Keratinocyte (primary cell): ENCODE data around the gene MIB1. TPM values are rescaled to one million over a fixed set of nuclear protein-coding genes. Genes with fewer than 3 reads are reported as not detected.

Experiments
- DNase-seq: peaks from one replicate; pipeline ENCODE4 v3.0.0-alpha.2; 2011; ENCODE audit warnings: low read depth, missing footprints, low spot score
- FAIRE-seq: peaks from 2 replicates; lab custom pipeline; 2011; peaks lifted over from hg19 to GRCh38; lab: Jason Lieb, UNC
- H2AFZ ChIP-seq: 2 replicates; pipeline ENCODE4 v1.6.0; 2012; ENCODE audit warnings: low read length, control low read depth, inconsistent platforms; ENCODE audit not compliant: control insufficient read depth
- H3K27ac ChIP-seq: 2 replicates; pipeline ENCODE4 v1.5.1; 2011; ENCODE audit warnings: low read length; ENCODE audit not compliant: control insufficient read depth, insufficient read depth
- H3K27me3 ChIP-seq: 3 replicates; pipeline ENCODE4 v1.6.0; 2011; ENCODE audit warnings: low read length; ENCODE audit not compliant: control insufficient read depth, insufficient read depth; ENCODE audit errors: extremely low read depth
- H3K36me3 ChIP-seq, 2 experiments: 2 replicates in 1 of 2; 3 replicates in 1 of 2; pipeline ENCODE4 v1.5.1; 2011; ENCODE audit warnings: low read length in 2 of 2, mild to moderate bottlenecking in 1 of 2; ENCODE audit not compliant: control insufficient read depth in 2 of 2, insufficient read depth in 2 of 2; ENCODE audit errors: extremely low read depth in 1 of 2
- H3K4me1 ChIP-seq: 3 replicates; pipeline ENCODE4 v1.5.1; 2011; ENCODE audit warnings: low read length; ENCODE audit not compliant: control insufficient read depth, insufficient read depth; ENCODE audit errors: extremely low read depth
- H3K4me2 ChIP-seq: 3 replicates; pipeline ENCODE4 v1.6.0; 2011; ENCODE audit warnings: low read depth, low read length; ENCODE audit not compliant: control insufficient read depth, insufficient read depth; ENCODE audit errors: extremely low read depth
- H3K4me3 ChIP-seq, 3 experiments: fragments of 200-600 bp in 1 of 3; sonication (generic) in 1 of 3; 2 replicates in 2 of 3; 3 replicates in 1 of 3; pipeline ENCODE4 v1.5.1; 2011 to 2016; ENCODE audit warnings: low read length in 3 of 3, mild to moderate bottlenecking in 3 of 3, control low read depth in 2 of 3, inconsistent platforms in 1 of 3, low read depth in 1 of 3, mixed read lengths in 1 of 3, mixed run types in 1 of 3, moderate library complexity in 1 of 3; ENCODE audit not compliant: control insufficient read depth in 2 of 3, insufficient read depth in 2 of 3; ENCODE audit errors: extremely low read depth in 1 of 3
- H3K79me2 ChIP-seq: 2 replicates; pipeline ENCODE4 v1.6.0; 2012; ENCODE audit warnings: low read length; ENCODE audit not compliant: control insufficient read depth, insufficient read depth
- H3K9ac ChIP-seq: 3 replicates; pipeline ENCODE4 v1.6.0; 2011; ENCODE audit warnings: low read length; ENCODE audit not compliant: control insufficient read depth, insufficient read depth; ENCODE audit errors: extremely low read depth
- H3K9me1 ChIP-seq: 3 replicates; pipeline ENCODE4 v1.6.0; 2011; ENCODE audit warnings: low read length; ENCODE audit not compliant: control insufficient read depth, insufficient read depth; ENCODE audit errors: extremely low read depth
- H3K9me3 ChIP-seq: 2 replicates; pipeline ENCODE4 v1.5.1; 2012; ENCODE audit warnings: low read depth, low read length; ENCODE audit not compliant: control insufficient read depth
- H4K20me1 ChIP-seq: 3 replicates; pipeline ENCODE4 v1.6.0; 2011; ENCODE audit warnings: low read length; ENCODE audit not compliant: control insufficient read depth, insufficient read depth; ENCODE audit errors: extremely low read depth
- CTCF ChIP-seq, 3 experiments: IDR thresholded peaks in 1 of 3; conservative IDR thresholded peaks in 1 of 3; optimal IDR thresholded peaks in 1 of 3; 2 replicates in 2 of 3; 3 replicates in 1 of 3; pipeline versions ENCODE3 to v1.5.1; 2011; ENCODE audit warnings: low read length in 3 of 3, mild to moderate bottlenecking in 3 of 3, moderate library complexity in 2 of 3, control low read depth in 1 of 3, inconsistent platforms in 1 of 3; ENCODE audit not compliant: insufficient read depth in 2 of 3; ENCODE audit errors: extremely low read depth in 1 of 3
- EZH2 ChIP-seq: IDR thresholded peaks from one replicate; pipeline ENCODE4 v1.6.1; 2012; ENCODE audit warnings: inconsistent platforms, mild to moderate bottlenecking, low read length, moderate library complexity
- dilution Hi-C: fragments of 300-500 bp; cut with MboI; formaldehyde crosslinking; loops from one replicate; pipeline ENCODE4 v1.7.0; 2020; ENCODE audit warnings: low sequenced_read_pairs; ENCODE audit not compliant: extremely low pct_ligation_motif_present
- polyA plus RNA-seq, 5 experiments: library from polyadenylated mRNA; depleted of rRNA in 3 of 5; stranded (reverse) in 3 of 5; stranded (forward) in 1 of 5; unstranded in 1 of 5; fragments of >200 nt; gene quantifications; 1 replicate in 1 of 5; 2 replicates in 3 of 5; 3 replicates in 1 of 5; pipeline versions ENCODE4 v1.2.1 to v1.2.3, GENCODE V29; 2011 to 2012; ENCODE audit warnings: missing spikeins in 2 of 5, low read depth in 1 of 5, low replicate concordance in 1 of 5

The MIB1 gene
- polyA plus RNA-seq, 1 donor (not counting 4 experiments of a cell fraction or from before 2014, with no cell fraction given), result 24.8 TPM

DNA sequence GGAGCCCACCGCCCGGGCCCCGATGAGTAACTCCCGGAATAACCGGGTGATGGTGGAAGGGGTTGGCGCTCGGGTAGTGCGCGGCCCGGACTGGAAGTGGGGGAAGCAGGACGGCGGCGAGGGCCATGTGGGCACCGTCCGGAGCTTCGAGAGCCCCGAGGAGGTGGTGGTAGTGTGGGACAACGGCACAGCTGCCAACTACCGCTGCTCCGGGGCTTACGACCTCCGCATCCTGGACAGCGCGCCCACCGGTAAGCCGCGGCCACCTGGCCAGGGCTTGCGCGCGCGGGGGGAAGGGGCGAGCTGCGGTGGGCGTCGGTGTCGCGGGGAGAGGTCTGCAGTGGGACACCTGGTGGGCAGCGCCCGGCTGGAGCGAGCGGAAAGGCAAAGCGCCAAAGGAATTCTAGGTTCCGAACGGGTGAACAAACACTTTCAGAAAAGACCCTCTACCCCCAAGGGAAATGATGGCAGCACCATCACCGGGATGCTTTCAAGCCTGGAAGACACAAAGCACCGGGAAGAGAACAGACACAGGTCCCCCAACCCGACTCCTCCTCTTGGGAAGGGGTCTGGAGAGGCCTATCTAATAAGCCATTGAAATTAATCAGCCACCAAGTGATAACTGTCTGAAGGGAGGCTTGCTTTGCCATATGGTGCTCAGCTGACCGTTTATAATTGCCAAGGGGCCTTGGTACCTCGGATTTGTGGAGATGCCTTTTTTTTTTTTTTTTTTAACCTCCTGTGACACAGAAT, 1.1 kb downstream of the MIB1 start:
- Histone ChIP-seq H3K9ac (peak overlapping the region; percentile 97), H3K9me1 (no peaks in the 10 kb centered on the region), H3K4me1 (peaks cover 9% of the 10 kb centered on the region), H3K4me2 (peak overlapping the region; percentile 93), H4K20me1 (no peaks in the 10 kb centered on the region), H3K79me2 (peaks cover 50% of the 10 kb centered on the region), H3K4me3 (peak overlapping the region; percentile 84 to 99 (median 97)), H2AFZ (peak overlapping the region; percentile 58), H3K36me3 (no peaks in the 10 kb centered on the region), H3K27ac (peak overlapping the region; percentile 95), H3K9me3 (no peaks in the 10 kb centered on the region), H3K27me3 (no peaks in the 10 kb centered on the region)
- FAIRE-seq, result peak; percentile 49
- TF ChIP-seq CTCF (optimal IDR thresholded peaks at IDR 0.05 in 1 of 3, IDR thresholded peaks at IDR 0.05 in 1 of 3, conservative IDR thresholded peaks at IDR 0.05 in 1 of 3; ENCODE audit: extremely low read depth in 1 of 3, insufficient read depth in 2 of 3, low read length in 3 of 3) (peak in 1 of 3 experiments; percentile 0), EZH2 (no peak)
- dilution Hi-C loops, result no loop called here
- DNase-seq, result no peak

DNA sequence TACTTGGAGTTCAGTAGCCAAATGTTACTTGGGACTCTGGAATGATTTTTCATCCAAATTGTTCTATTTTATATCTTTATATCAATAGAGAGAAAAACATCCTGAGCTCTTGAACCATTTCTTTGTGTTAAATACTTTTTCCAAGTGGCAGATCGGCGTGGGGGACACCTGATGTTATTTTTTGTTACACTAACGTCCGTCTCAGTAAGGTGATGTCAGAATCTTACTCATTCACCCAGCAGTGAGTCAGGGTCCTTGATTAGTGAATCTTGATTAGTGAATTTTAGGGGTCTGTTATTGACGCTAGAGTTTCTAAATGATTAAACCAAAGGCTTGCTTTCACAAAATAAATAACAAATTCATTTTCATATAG, 1.7 kb downstream of the MIB1 start:
- H3K9ac ChIP-seq, result peak overlapping the region; percentile 97
- dilution Hi-C loops, result no loop called here
- FAIRE-seq (no peak), DNase-seq (no peak)
- peak overlapping the region; percentile 84 to 99 (median 97) for H3K4me3 ChIP-seq
- no peak overlapping the region for H2AFZ ChIP-seq
- H3K27me3 ChIP-seq, result no peaks in the 10 kb centered on the region
- H3K4me2 ChIP-seq, result peak overlapping the region; percentile 93
- H3K9me3 ChIP-seq, result no peaks in the 10 kb centered on the region
- no peaks in the 10 kb centered on the region for H3K36me3 ChIP-seq
- peaks cover 56% of the 10 kb centered on the region for H3K79me2 ChIP-seq
- H4K20me1 ChIP-seq, result no peaks in the 10 kb centered on the region
- no peak for TF ChIP-seq EZH2
- TF ChIP-seq CTCF (optimal IDR thresholded peaks at IDR 0.05 in 1 of 3, IDR thresholded peaks at IDR 0.05 in 1 of 3, conservative IDR thresholded peaks at IDR 0.05 in 1 of 3; ENCODE audit: extremely low read depth in 1 of 3, insufficient read depth in 2 of 3, low read length in 3 of 3), result no peak
- peak overlapping the region; percentile 95 for H3K27ac ChIP-seq
- H3K4me1 ChIP-seq, result peaks cover 9% of the 10 kb centered on the region
- H3K9me1 ChIP-seq, result no peaks in the 10 kb centered on the region
